ENCODE measurements around the gene HIPK1.

HIPK1 gene

GRCh38 chr1:113928941-113929749 lies at the start of gene HIPK1:
HIPK1 (plus strand) TSS chr1:113929324.
- FAIRE-seq = no peak
- no peak for TF ChIP-seq CTCF (IDR thresholded peaks at IDR 0.05; ENCODE audit: insufficient read depth, missing control alignments)
- DNase-seq (ENCODE audit: insufficient read length, low spot score) = peak; percentile 60

- DNase-seq (ENCODE audit: insufficient read length, low spot score) (no peak), FAIRE-seq (no peak)
- no peak for TF ChIP-seq CTCF (IDR thresholded peaks at IDR 0.05; ENCODE audit: insufficient read depth, missing control alignments)
Measured at GRCh38 chr1:113879739-113880038, 49.4 kb upstream of the HIPK1 start.

- no peak for DNase-seq (ENCODE audit: insufficient read length, low spot score)
- no peak for FAIRE-seq
- TF ChIP-seq CTCF (IDR thresholded peaks at IDR 0.05; ENCODE audit: insufficient read depth, missing control alignments) = no peak
Measured at GRCh38 chr1:113881661-113882060, 47.5 kb upstream of the HIPK1 start.

GRCh38 chr1:113886417-113887401 lies 42.4 kb upstream of the HIPK1 start:
- DNase-seq (ENCODE audit: insufficient read length, low spot score) (no peak), FAIRE-seq (no peak)
- no peak for TF ChIP-seq CTCF (IDR thresholded peaks at IDR 0.05; ENCODE audit: insufficient read depth, missing control alignments)

- no peak for FAIRE-seq
- no peak for TF ChIP-seq CTCF (IDR thresholded peaks at IDR 0.05; ENCODE audit: insufficient read depth, missing control alignments)
- DNase-seq (ENCODE audit: insufficient read length, low spot score) = no peak
Measured at GRCh38 chr1:113887402-113888175, 41.5 kb upstream of the HIPK1 start, which contains the start of gene BCL2L15. BCL2L15 (minus strand) TSS chr1:113887581; CDS start chr1:113887375, 206 bp downstream.

- no peak for DNase-seq (ENCODE audit: insufficient read length, low spot score)
- TF ChIP-seq CTCF (IDR thresholded peaks at IDR 0.05; ENCODE audit: insufficient read depth, missing control alignments) = no peak
- FAIRE-seq = no peak
Measured at GRCh38 chr1:113890816-113891215, 38.3 kb upstream of the HIPK1 start.
